NCI-H69 (cell line): ENCODE measurements around the gene NLRP13.
"Not testable (repeated sequence)": the region's sequence is repeated elsewhere in the genome, so short reads cannot be mapped to it uniquely, and the experiment has no call there.

ENCODE experiments used
- DNase-seq: peaks from one replicate; lab custom pipeline; 2025; lab: John Stamatoyannopoulos, UW

NLRP13 gene

GRCh38 chr19:55931936-55932386 lies at the start of gene NLRP13:
NLRP13 (minus strand) TSS chr19:55932336; CDS start chr19:55932311, 25 bp downstream.
- no peak for DNase-seq

- no peak for DNase-seq
These were observed 48.3 kb upstream of the NLRP13 start for GRCh38 chr19:55980415-55980814.

- no peak for DNase-seq
These were observed 41.8 kb upstream of the NLRP13 start for GRCh38 chr19:55973982-55974381.

- DNase-seq, result no peak
These were observed 30.1 kb upstream of the NLRP13 start for GRCh38 chr19:55962186-55962585.

GRCh38 chr19:55959996-55960675 lies 28.0 kb upstream of the NLRP13 start:
- no peak for DNase-seq

- no peak for DNase-seq
These were observed 26.2 kb upstream of the NLRP13 start for GRCh38 chr19:55958356-55958755.

GRCh38 chr19:55956431-55956830 lies 24.3 kb upstream of the NLRP13 start:
- DNase-seq, result no peak

- not testable (repeated sequence) for DNase-seq
These were observed 18.4 kb upstream of the NLRP13 start for GRCh38 chr19:55950566-55950965.

GRCh38 chr19:55947532-55947931 lies 15.4 kb upstream of the NLRP13 start, which contains the start of gene NLRP8:
NLRP8 (plus strand) TSS chr19:55947832.
- DNase-seq, result no peak

- DNase-seq, result no peak
These were observed 8.2 kb upstream of the NLRP13 start for GRCh38 chr19:55940306-55940705.

- no peak for DNase-seq
These were observed 7.1 kb upstream of the NLRP13 start for GRCh38 chr19:55939206-55939605.

- no peak for DNase-seq
These were observed 3.1 kb upstream of the NLRP13 start for GRCh38 chr19:55935206-55935605.

- no peak for DNase-seq
These were observed 1.1 kb downstream of the NLRP13 start for GRCh38 chr19:55930996-55931515.

- not testable (repeated sequence) for DNase-seq
These were observed 2.9 kb downstream of the NLRP13 start for GRCh38 chr19:55929258-55929657.

- DNase-seq, result no peak
These were observed 4.1 kb downstream of the NLRP13 start for GRCh38 chr19:55927991-55928390.

- DNase-seq, result no peak
These were observed 8.6 kb downstream of the NLRP13 start for GRCh38 chr19:55923556-55923955.

GRCh38 chr19:55913643-55914268 lies 18.4 kb downstream of the NLRP13 start:
- no peak for DNase-seq

- no peak for DNase-seq
These were observed 19.2 kb downstream of the NLRP13 start for GRCh38 chr19:55912916-55913315.

GRCh38 chr19:55909801-55910200 lies 22.3 kb downstream of the NLRP13 start:
- DNase-seq, result no peak

GRCh38 chr19:55907746-55908145 lies 24.4 kb downstream of the NLRP13 start:
- DNase-seq, result no peak

- no peak for DNase-seq
These were observed 24.9 kb downstream of the NLRP13 start for GRCh38 chr19:55907286-55907685.

- no peak for DNase-seq
These were observed 29.9 kb downstream of the NLRP13 start for GRCh38 chr19:55902080-55902751.
